WTC11 (cell line): Measurements from ENCODE around the gene DNALI1. TPM values are rescaled to one million over a fixed set of nuclear protein-coding genes. Genes with fewer than 3 reads are reported as not detected.

Experiments
- ATAC-seq: fragments of 200-7000 bp; cut with Tn5 transposase; 2 replicates; pipeline ENCODE4 v1.10.0; 2021; ENCODE audit warnings: mild to moderate bottlenecking, moderate library complexity
- CTCF ChIA-PET: fragments of 300-600 bp; sonication (Branson Sonifier 250); formaldehyde crosslinking; loops from one replicate; lab custom pipeline; 2021; ENCODE audit warnings: antibody characterized with exemption; lab: Charles Lee
- POLR2A ChIA-PET: fragments of 350-600 bp; sonication (Branson Sonifier 250); formaldehyde crosslinking; loops from one replicate; lab custom pipeline; 2021; ENCODE audit warnings: antibody characterized with exemption; lab: Charles Lee
- DNase-seq: peaks from one replicate; pipeline ENCODE4 v3.0.0; 2021; ENCODE audit warnings: low spot score
- H3K27ac Mint-ChIP-seq: 2 replicates; pipeline ENCODE4 v1.8.0; 2021; ENCODE audit warnings: mixed read lengths
- H3K27me3 Mint-ChIP-seq: 2 replicates; pipeline ENCODE4 v1.8.0; 2021; ENCODE audit warnings: low read depth, mild to moderate bottlenecking, moderate library complexity, mixed read lengths
- H3K36me3 Mint-ChIP-seq: 2 replicates; pipeline ENCODE4 v1.8.0; 2021; ENCODE audit warnings: mixed read lengths
- H3K4me1 Mint-ChIP-seq: 2 replicates; pipeline ENCODE4 v1.8.0; 2022; ENCODE audit warnings: mixed read lengths
- H3K4me3 Mint-ChIP-seq: 2 replicates; pipeline ENCODE4 v1.8.0; 2021; ENCODE audit warnings: mild to moderate bottlenecking, moderate library complexity, mixed read lengths
- H3K9me3 Mint-ChIP-seq: 2 replicates; pipeline ENCODE4 v1.8.0; 2021; ENCODE audit warnings: mixed read lengths
- AR ChIP-seq: fragments of 250-450 bp; sonication (Bioruptor Pico); IDR thresholded peaks from 2 replicates; pipeline ENCODE4 v1.9.0; 2021; ENCODE audit warnings: mild to moderate bottlenecking
- CTCF ChIP-seq: fragments of 200-600 bp; IDR thresholded peaks from 2 replicates; pipeline ENCODE4 v1.8.0; 2022; ENCODE audit warnings: antibody characterized with exemption
- MLX ChIP-seq: sonication (generic); formaldehyde crosslinking; IDR thresholded peaks from 2 replicates; pipeline ENCODE4 v1.8.1; 2023; ENCODE audit warnings: mild to moderate bottlenecking, missing genetic modification reagents, moderate library complexity
- NFE2L1 ChIP-seq: sonication (generic); formaldehyde crosslinking; IDR thresholded peaks from 2 replicates; pipeline ENCODE4 v1.8.1; 2023; ENCODE audit warnings: missing genetic modification reagents
- PREB ChIP-seq: sonication (generic); formaldehyde crosslinking; IDR thresholded peaks from 2 replicates; pipeline ENCODE4 v1.8.1; 2022; ENCODE audit warnings: mild to moderate bottlenecking, missing genetic modification reagents, moderate library complexity, borderline replicate concordance
- SP1 ChIP-seq: sonication (generic); formaldehyde crosslinking; conservative IDR thresholded peaks from 2 replicates; pipeline ENCODE4 v1.8.1; 2022; ENCODE audit warnings: missing genetic modification reagents
- ZNF121 ChIP-seq: sonication (generic); formaldehyde crosslinking; IDR thresholded peaks from 2 replicates; pipeline ENCODE4 v1.8.0; 2023; ENCODE audit warnings: missing genetic modification reagents
- ZNF138 ChIP-seq: sonication (generic); formaldehyde crosslinking; conservative IDR thresholded peaks from 2 replicates; pipeline ENCODE4 v1.8.1; 2022; ENCODE audit warnings: mild to moderate bottlenecking, moderate library complexity, missing genetic modification reagents
- ZNF416 ChIP-seq: fragments of 250-450 bp; sonication (Bioruptor Pico); IDR thresholded peaks from 2 replicates; pipeline ENCODE4 v1.9.0; 2021; ENCODE audit warnings: mild to moderate bottlenecking, inconsistent platforms
- ZNF671 ChIP-seq: fragments of 250-450 bp; sonication (Bioruptor Pico); IDR thresholded peaks from 2 replicates; pipeline ENCODE4 v1.8.0; 2021; ENCODE audit warnings: mild to moderate bottlenecking
- total RNA-seq: library from RNA; stranded (reverse); gene quantifications from 3 replicates; pipeline ENCODE4 v1.2.3, GENCODE V29; 2021
- TF ChIP-seq, protein P1 (sequence below): sonication (generic); formaldehyde crosslinking; IDR thresholded peaks from 2 replicates; pipeline ENCODE4 v1.8.0; 2022; ENCODE audit warnings: missing genetic modification reagents
- TF ChIP-seq, protein P2 (sequence below): fragments of 250-450 bp; sonication (Bioruptor Pico); IDR thresholded peaks from 2 replicates; pipeline ENCODE4 v1.9.0; 2021; ENCODE audit warnings: moderate library complexity, mild to moderate bottlenecking, inconsistent platforms, borderline replicate concordance
- TF ChIP-seq, protein P3 (sequence below): fragments of 250-450 bp; sonication (Bioruptor Pico); IDR thresholded peaks from 2 replicates; pipeline ENCODE4 v1.9.0; 2021; ENCODE audit warnings: mild to moderate bottlenecking, borderline replicate concordance

DNALI1 gene
- total RNA-seq, 1 experiment from 2014 or later = 10.5 TPM

GRCh38 chr1:37602750-37603694 lies 46.3 kb downstream of the DNALI1 start:
- Mint-ChIP-seq H3K4me1 (no peaks in the 10 kb centered on the region), H3K27ac (no peak overlapping the region), H3K9me3 (no peaks in the 10 kb centered on the region)
- POLR2A ChIA-PET = interaction anchor here (0.7 to 1.2 kb wide), 2 partner anchors 87 to 255 kb away, joined by 3 read pairs; a partner anchor contains a TSS
- TF ChIP-seq CTCF (peak; percentile 71), MLX (no peak)
- TF ChIP-seq, all 79 proteins: peak for 1
- DNase-seq (peak; percentile 43), ATAC-seq (peak; percentile 86)
- CTCF ChIA-PET = interaction anchor here (0.5 to 4.1 kb wide), 41 partner anchors 8 to 1152 kb away, joined by 3 to 87 read pairs (median 5); partner anchors contain the start of genes C1orf122, CDCA8, DNALI1 and EPHA10
- no peak overlapping the region for H3K4me3 Mint-ChIP-seq
- H3K27me3 Mint-ChIP-seq = peaks cover 13% of the 10 kb centered on the region
- H3K36me3 Mint-ChIP-seq = no peaks in the 10 kb centered on the region

DNA sequence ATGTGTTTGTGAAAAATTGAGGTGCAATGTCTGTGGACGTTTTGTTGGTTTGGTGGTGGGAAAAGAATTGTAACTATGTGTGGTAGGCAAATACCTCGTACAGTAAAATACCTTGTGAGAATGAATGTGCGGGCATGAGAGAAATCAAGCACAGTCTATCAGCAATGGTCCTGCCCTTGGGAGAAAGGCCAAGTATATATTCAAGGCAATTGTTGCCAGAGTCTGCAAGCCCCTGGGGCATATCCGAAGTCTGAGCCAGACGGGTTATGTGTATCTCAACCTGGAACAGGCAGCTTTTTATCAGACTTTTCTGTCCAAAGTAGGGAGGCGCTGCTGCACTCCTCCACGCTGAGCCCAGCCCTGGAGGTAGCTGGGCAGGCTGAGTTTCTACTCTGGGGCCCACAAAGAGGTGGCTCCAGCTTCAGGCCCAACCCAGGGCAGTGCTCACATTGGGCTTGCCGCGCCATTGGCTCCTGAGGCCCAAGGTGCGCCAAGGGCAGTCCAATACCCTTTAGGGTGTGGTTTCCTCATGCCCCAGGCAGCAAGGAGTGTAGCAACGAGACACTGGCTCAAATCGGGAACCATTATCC lies 48.4 kb downstream of the DNALI1 start:
- H3K36me3 Mint-ChIP-seq = no peaks in the 10 kb centered on the region
- H3K4me1 Mint-ChIP-seq = no peaks in the 10 kb centered on the region
- POLR2A ChIA-PET = interaction anchor here (0.5 kb wide), 1 partner anchor 127 kb away, joined by 3 read pairs; no protein-coding TSS in a partner anchor
- CTCF ChIA-PET = interaction anchor here (1.0 to 4.1 kb wide), 5 partner anchors 9 to 161 kb away, joined by 3 to 87 read pairs (median 4); partner anchors contain the start of genes DNALI1 and GNL2
- no peaks in the 10 kb centered on the region for H3K9me3 Mint-ChIP-seq
- no peak for DNase-seq
- ATAC-seq = peak; percentile 91
- H3K4me3 Mint-ChIP-seq = no peak overlapping the region
- peaks cover 8% of the 10 kb centered on the region for H3K27me3 Mint-ChIP-seq
- H3K27ac Mint-ChIP-seq = no peak overlapping the region
- TF ChIP-seq, protein P1, sequence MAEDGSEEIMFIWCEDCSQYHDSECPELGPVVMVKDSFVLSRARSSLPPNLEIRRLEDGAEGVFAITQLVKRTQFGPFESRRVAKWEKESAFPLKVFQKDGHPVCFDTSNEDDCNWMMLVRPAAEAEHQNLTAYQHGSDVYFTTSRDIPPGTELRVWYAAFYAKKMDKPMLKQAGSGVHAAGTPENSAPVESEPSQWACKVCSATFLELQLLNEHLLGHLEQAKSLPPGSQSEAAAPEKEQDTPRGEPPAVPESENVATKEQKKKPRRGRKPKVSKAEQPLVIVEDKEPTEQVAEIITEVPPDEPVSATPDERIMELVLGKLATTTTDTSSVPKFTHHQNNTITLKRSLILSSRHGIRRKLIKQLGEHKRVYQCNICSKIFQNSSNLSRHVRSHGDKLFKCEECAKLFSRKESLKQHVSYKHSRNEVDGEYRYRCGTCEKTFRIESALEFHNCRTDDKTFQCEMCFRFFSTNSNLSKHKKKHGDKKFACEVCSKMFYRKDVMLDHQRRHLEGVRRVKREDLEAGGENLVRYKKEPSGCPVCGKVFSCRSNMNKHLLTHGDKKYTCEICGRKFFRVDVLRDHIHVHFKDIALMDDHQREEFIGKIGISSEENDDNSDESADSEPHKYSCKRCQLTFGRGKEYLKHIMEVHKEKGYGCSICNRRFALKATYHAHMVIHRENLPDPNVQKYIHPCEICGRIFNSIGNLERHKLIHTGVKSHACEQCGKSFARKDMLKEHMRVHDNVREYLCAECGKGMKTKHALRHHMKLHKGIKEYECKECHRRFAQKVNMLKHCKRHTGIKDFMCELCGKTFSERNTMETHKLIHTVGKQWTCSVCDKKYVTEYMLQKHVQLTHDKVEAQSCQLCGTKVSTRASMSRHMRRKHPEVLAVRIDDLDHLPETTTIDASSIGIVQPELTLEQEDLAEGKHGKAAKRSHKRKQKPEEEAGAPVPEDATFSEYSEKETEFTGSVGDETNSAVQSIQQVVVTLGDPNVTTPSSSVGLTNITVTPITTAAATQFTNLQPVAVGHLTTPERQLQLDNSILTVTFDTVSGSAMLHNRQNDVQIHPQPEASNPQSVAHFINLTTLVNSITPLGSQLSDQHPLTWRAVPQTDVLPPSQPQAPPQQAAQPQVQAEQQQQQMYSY (CRISPR knock-in tag) = no peak
- TF ChIP-seq PREB (no peak), ZNF121 (no peak), NFE2L1 (no peak), AR (CRISPR knock-in tag) (no peak), SP1 (no peak), ZNF138 (CRISPR knock-in tag) (no peak), ZNF416 (CRISPR knock-in tag) (no peak), ZNF671 (no peak)
- TF ChIP-seq, protein P2, sequence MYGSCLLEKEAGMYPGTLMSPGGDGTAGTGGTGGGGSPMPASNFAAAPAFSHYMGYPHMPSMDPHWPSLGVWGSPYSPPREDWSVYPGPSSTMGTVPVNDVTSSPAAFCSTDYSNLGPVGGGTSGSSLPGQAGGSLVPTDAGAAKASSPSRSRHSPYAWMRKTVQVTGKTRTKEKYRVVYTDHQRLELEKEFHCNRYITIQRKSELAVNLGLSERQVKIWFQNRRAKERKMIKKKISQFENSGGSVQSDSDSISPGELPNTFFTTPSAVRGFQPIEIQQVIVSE = no peak
- TF ChIP-seq, protein P3, sequence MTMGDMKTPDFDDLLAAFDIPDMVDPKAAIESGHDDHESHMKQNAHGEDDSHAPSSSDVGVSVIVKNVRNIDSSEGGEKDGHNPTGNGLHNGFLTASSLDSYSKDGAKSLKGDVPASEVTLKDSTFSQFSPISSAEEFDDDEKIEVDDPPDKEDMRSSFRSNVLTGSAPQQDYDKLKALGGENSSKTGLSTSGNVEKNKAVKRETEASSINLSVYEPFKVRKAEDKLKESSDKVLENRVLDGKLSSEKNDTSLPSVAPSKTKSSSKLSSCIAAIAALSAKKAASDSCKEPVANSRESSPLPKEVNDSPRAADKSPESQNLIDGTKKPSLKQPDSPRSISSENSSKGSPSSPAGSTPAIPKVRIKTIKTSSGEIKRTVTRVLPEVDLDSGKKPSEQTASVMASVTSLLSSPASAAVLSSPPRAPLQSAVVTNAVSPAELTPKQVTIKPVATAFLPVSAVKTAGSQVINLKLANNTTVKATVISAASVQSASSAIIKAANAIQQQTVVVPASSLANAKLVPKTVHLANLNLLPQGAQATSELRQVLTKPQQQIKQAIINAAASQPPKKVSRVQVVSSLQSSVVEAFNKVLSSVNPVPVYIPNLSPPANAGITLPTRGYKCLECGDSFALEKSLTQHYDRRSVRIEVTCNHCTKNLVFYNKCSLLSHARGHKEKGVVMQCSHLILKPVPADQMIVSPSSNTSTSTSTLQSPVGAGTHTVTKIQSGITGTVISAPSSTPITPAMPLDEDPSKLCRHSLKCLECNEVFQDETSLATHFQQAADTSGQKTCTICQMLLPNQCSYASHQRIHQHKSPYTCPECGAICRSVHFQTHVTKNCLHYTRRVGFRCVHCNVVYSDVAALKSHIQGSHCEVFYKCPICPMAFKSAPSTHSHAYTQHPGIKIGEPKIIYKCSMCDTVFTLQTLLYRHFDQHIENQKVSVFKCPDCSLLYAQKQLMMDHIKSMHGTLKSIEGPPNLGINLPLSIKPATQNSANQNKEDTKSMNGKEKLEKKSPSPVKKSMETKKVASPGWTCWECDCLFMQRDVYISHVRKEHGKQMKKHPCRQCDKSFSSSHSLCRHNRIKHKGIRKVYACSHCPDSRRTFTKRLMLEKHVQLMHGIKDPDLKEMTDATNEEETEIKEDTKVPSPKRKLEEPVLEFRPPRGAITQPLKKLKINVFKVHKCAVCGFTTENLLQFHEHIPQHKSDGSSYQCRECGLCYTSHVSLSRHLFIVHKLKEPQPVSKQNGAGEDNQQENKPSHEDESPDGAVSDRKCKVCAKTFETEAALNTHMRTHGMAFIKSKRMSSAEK (CRISPR knock-in tag) = no peak
